K562 (cell line): ENCODE measurements around the gene SLC35G6. TPM values are rescaled to one million over a fixed set of nuclear protein-coding genes. Genes with fewer than 3 reads are reported as not detected.
A peak's percentile ranks its signal among the peaks of the same experiment; 100 is the strongest.

Source experiments
- BCOR ChIP-seq: fragments of 450-650 bp; IDR thresholded peaks from 2 replicates; pipeline ENCODE4 v1.6.1; 2016
- BRF1 ChIP-seq: IDR thresholded peaks from 3 replicates; pipeline ENCODE4 v1.6.1; 2011; ENCODE audit warnings: borderline replicate concordance, mild to moderate bottlenecking; ENCODE audit not compliant: insufficient read length; ENCODE audit errors: extremely low read depth
- HNRNPK ChIP-seq: fragments of 200-400 bp; formaldehyde crosslinking; IDR thresholded peaks from one replicate; pipeline ENCODE4 v1.6.1; 2018; ENCODE audit warnings: mild to moderate bottlenecking, low read depth, low read length; ENCODE audit not compliant: poor library complexity, severe bottlenecking
- HNRNPUL1 ChIP-seq: fragments of 200-400 bp; formaldehyde crosslinking; IDR thresholded peaks from 2 replicates; pipeline ENCODE4 v1.6.1; 2017; ENCODE audit warnings: low read length
- USF2 ChIP-seq: sonication (generic); formaldehyde crosslinking; IDR thresholded peaks from 2 replicates; pipeline ENCODE4 v1.5.0; 2020; ENCODE audit warnings: missing genetic modification reagents
- ZBTB40 ChIP-seq, 2 experiments: fragments of 450-650 bp in 1 of 2; sonication (generic) in 1 of 2; formaldehyde crosslinking in 1 of 2; IDR thresholded peaks; 2 replicates each; pipeline versions ENCODE4 v1.7.1 to v1.9.0; 2016 to 2022; ENCODE audit warnings: inconsistent platforms in 1 of 2, mild to moderate bottlenecking in 1 of 2, missing genetic modification reagents in 1 of 2
- ZNF174 ChIP-seq: fragments of 250-450 bp; sonication (Bioruptor Pico); IDR thresholded peaks from 2 replicates; pipeline ENCODE4 v1.4.0; 2020; ENCODE audit warnings: mild to moderate bottlenecking
- ZNF444 ChIP-seq: fragments of 250-450 bp; sonication (Bioruptor Pico); IDR thresholded peaks from 2 replicates; pipeline ENCODE4 v1.4.0; 2020; ENCODE audit warnings: mild to moderate bottlenecking, moderate library complexity
- ZNF512 ChIP-seq: IDR thresholded peaks from 2 replicates; pipeline ENCODE4 v1.6.1; 2016; ENCODE audit warnings: missing genetic modification characterization, missing compliant biosample characterization
- polyA plus RNA-seq, 8 experiments: library from polyadenylated mRNA; depleted of rRNA in 4 of 8; stranded (reverse) in 5 of 8; unstranded in 3 of 8; fragments of >200 nt; fragmentation: Nextera tagmentation in 2 of 8; fragmentation: Illumina TruSeq in 1 of 8; extraction: Ambion mirVana in 2 of 8; extraction: Trizol in 1 of 8; gene quantifications; 2 replicates each; pipeline versions ENCODE4 v1.2.1 to v1.2.3, GENCODE V29; 2011 to 2014; ENCODE audit warnings: inconsistent platforms in 1 of 8, missing spikeins in 1 of 8
- total RNA-seq, 7 experiments: library from RNA; depleted of rRNA in 6 of 7; stranded (reverse); fragments of >200 nt in 6 of 7; fragmentation: Illumina TruSeq in 2 of 7; extraction: Trizol in 2 of 7; gene quantifications; 2 replicates each; pipeline versions ENCODE4 v1.2.1 to v1.2.3, GENCODE V29; 2011 to 2021; ENCODE audit warnings: low replicate concordance in 1 of 7
- TF ChIP-seq, protein P1 (sequence below): fragments of 450-650 bp; IDR thresholded peaks from 2 replicates; pipeline ENCODE4 v1.6.1; 2017; ENCODE audit warnings: mild to moderate bottlenecking, moderate library complexity
- TF ChIP-seq, protein P2 (sequence below), 2 experiments: fragments of 450-650 bp; conservative IDR thresholded peaks; 2 replicates each; pipeline ENCODE4 v1.6.1; 2017; ENCODE audit warnings: mild to moderate bottlenecking in 2 of 2, moderate library complexity in 2 of 2

SLC35G6 gene
- total and polyA plus RNA-seq, 9 of the 15 experiments (the other 6 are each of a cell fraction or from before 2014, with no cell fraction given), result not detected

DNA sequence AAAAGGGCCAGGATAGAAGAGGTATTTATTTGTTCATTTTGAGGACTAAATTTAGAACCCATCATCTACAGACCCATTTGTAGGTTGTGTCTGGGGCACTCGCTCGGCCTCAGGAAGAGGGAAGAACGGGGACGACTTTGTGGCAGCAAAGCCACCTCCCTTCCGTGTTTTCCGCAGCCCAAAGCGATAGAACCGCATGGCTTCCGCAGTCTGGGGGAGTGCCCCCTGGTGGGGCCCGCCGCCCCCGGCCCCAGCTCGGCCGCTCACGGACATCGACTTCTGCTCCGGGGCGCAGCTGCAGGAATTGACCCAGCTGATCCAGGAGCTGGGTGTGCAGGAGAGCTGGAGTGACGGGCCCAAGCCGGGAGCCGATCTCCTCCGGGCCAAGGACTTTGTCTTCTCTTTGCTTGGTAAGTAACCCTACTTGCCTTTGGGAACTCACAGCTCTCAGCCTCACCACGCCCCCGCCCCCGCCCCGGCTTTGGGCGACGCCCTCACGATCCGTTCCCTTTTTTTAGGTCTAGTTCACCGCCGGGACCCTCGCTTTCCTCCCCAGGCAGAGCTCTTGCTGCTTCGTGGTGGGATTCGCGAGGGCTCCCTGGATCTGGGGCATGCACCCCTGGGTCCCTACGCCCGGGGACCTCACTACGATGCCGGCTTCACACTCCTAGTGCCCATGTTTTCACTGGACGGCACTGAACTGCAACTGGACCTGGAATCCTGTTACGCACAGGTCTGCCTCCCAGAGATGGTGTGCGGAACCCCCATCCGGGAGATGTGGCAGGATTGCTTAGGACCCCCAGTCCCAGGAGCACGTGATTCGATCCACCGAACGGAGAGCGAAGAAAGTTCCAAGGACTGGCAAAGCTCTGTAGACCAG is 45.3 kb upstream of the SLC35G6 start (continued):
- TF ChIP-seq BRF1, result no peak
- no peak for TF ChIP-seq ZNF512 (tag)
- no peak for TF ChIP-seq HNRNPK
- TF ChIP-seq BCOR, result no peak
- no peak for TF ChIP-seq USF2
- TF ChIP-seq ZNF444, result no peak
- TF ChIP-seq, protein P1, sequence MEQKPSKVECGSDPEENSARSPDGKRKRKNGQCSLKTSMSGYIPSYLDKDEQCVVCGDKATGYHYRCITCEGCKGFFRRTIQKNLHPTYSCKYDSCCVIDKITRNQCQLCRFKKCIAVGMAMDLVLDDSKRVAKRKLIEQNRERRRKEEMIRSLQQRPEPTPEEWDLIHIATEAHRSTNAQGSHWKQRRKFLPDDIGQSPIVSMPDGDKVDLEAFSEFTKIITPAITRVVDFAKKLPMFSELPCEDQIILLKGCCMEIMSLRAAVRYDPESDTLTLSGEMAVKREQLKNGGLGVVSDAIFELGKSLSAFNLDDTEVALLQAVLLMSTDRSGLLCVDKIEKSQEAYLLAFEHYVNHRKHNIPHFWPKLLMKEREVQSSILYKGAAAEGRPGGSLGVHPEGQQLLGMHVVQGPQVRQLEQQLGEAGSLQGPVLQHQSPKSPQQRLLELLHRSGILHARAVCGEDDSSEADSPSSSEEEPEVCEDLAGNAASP, result no peak
- TF ChIP-seq, protein P2, sequence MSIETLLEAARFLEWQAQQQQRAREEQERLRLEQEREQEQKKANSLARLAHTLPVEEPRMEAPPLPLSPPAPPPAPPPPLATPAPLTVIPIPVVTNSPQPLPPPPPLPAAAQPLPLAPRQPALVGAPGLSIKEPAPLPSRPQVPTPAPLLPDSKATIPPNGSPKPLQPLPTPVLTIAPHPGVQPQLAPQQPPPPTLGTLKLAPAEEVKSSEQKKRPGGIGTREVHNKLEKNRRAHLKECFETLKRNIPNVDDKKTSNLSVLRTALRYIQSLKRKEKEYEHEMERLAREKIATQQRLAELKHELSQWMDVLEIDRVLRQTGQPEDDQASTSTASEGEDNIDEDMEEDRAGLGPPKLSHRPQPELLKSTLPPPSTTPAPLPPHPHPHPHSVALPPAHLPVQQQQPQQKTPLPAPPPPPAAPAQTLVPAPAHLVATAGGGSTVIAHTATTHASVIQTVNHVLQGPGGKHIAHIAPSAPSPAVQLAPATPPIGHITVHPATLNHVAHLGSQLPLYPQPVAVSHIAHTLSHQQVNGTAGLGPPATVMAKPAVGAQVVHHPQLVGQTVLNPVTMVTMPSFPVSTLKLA (conservative IDR thresholded peaks at IDR 0.05), result peak in 1 of 2 experiments; percentile 53; a peak in 3 of 4 replicates
- no peak for TF ChIP-seq ZNF174
- no peak for TF ChIP-seq HNRNPUL1
- TF ChIP-seq ZBTB40 (IDR thresholded peaks at IDR 0.05), result no peak
- TF ChIP-seq ZBTB40 (CRISPR knock-in tag; IDR thresholded peaks at IDR 0.05), result no peak
